Karpas-422 (cell line): ENCODE results near the gene RUNX1. TPM values are rescaled to one million over a fixed set of nuclear protein-coding genes. Genes with fewer than 3 reads are reported as not detected.

ENCODE experiments used
- DNase-seq: peaks from one replicate; pipeline ENCODE4 v3.0.0-alpha.2; 2015
- H2AFZ ChIP-seq: fragments of 200-600 bp; sonication (generic); 2 replicates; pipeline ENCODE4 v1.6.1; 2014; ENCODE audit warnings: antibody characterized with exemption, low read length, mixed read lengths
- H3K27ac ChIP-seq: fragments of 200-600 bp; sonication (generic); 2 replicates; pipeline ENCODE4 v1.5.1; 2014; ENCODE audit warnings: mild to moderate bottlenecking, low read length, moderate library complexity
- H3K27me3 ChIP-seq: fragments of 200-600 bp; sonication (generic); 2 replicates; pipeline ENCODE4 v1.6.1; 2014; ENCODE audit warnings: low read length, mixed read lengths
- H3K36me3 ChIP-seq: fragments of 200-600 bp; sonication (generic); 2 replicates; pipeline ENCODE4 v1.6.1; 2014; ENCODE audit warnings: low read length, mixed read lengths; ENCODE audit not compliant: insufficient read depth
- H3K4me1 ChIP-seq: fragments of 200-600 bp; sonication (generic); 2 replicates; pipeline ENCODE4 v1.6.1; 2014; ENCODE audit warnings: mild to moderate bottlenecking, low read length, mixed read lengths
- H3K4me2 ChIP-seq: fragments of 200-600 bp; sonication (generic); 2 replicates; pipeline ENCODE4 v1.6.1; 2014; ENCODE audit warnings: low read length, low read depth, mild to moderate bottlenecking; ENCODE audit not compliant: poor library complexity, severe bottlenecking
- H3K4me3 ChIP-seq: fragments of 200-600 bp; sonication (generic); 2 replicates; pipeline ENCODE4 v1.5.1; 2014; ENCODE audit warnings: mild to moderate bottlenecking, antibody characterized with exemption, low read length, mixed read lengths
- H3K79me2 ChIP-seq: fragments of 200-600 bp; sonication (generic); 2 replicates; pipeline ENCODE4 v1.6.1; 2014; ENCODE audit warnings: mild to moderate bottlenecking, low read length, mixed read lengths
- H3K9ac ChIP-seq: fragments of 200-600 bp; sonication (generic); 2 replicates; pipeline ENCODE4 v1.6.0; 2014; ENCODE audit warnings: low read length
- H3K9me2 ChIP-seq: fragments of 200-600 bp; sonication (generic), shearing (Covaris generic); replicated peaks from 2 replicates; pipeline ENCODE4 v1.6.0; 2014; ENCODE audit warnings: mild to moderate bottlenecking, low read length, moderate library complexity; ENCODE audit not compliant: insufficient read depth
- H3K9me3 ChIP-seq: fragments of 300-700, 200-600 bp; sonication (generic); 2 replicates; pipeline ENCODE4 v1.6.1; 2014; ENCODE audit warnings: low read length, mixed read lengths
- H4K20me1 ChIP-seq: fragments of 200-600 bp; sonication (generic); 2 replicates; pipeline ENCODE4 v1.6.1; 2014; ENCODE audit warnings: mild to moderate bottlenecking, antibody characterized with exemption, low read length, low read depth; ENCODE audit not compliant: insufficient read depth
- total RNA-seq: library from RNA; depleted of rRNA; stranded (reverse); fragments of >200 nt; shearing (Covaris generic); gene quantifications from 2 replicates; pipeline ENCODE4 v1.2.3, GENCODE V29; 2014; ENCODE audit warnings: low replicate concordance

RUNX1 gene
- total RNA-seq, 1 experiment from 2014 or later, result 20.5 TPM

DNA sequence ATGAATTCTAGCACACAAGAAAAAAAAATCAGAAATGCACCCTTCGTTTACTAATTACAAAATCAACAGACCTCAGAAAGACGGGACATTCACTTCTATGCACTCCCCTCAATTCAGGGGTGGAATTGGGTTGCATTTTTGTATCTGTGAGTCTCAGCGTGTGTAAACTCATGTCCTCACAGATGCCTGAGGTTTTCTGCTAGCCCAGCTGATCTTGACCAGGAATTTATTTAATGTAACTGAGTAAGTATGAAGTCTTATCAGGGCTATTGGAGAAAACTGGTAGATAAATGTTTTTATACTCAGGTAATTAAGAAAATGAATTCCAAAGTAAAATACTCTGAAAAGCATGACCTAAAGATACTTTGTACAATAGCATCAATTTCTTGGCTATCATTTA, 167.7 kb downstream of the RUNX1 start:
- Histone ChIP-seq H4K20me1 (no peaks in the 10 kb centered on the region), H3K9me3 (no peaks in the 10 kb centered on the region), H3K4me3 (no peak overlapping the region), H3K9ac (no peak overlapping the region), H3K79me2 (peaks cover 73% of the 10 kb centered on the region), H3K4me1 (peaks cover 57% of the 10 kb centered on the region), H3K27me3 (no peaks in the 10 kb centered on the region), H2AFZ (no peak overlapping the region), H3K27ac (peak overlapping the region; percentile 68), H3K9me2 (no peaks in the 10 kb centered on the region), H3K4me2 (peak overlapping the region; percentile 96), H3K36me3 (peaks cover 8% of the 10 kb centered on the region; the same call in 1 of the 2 replicates)
- no peak for DNase-seq

DNA sequence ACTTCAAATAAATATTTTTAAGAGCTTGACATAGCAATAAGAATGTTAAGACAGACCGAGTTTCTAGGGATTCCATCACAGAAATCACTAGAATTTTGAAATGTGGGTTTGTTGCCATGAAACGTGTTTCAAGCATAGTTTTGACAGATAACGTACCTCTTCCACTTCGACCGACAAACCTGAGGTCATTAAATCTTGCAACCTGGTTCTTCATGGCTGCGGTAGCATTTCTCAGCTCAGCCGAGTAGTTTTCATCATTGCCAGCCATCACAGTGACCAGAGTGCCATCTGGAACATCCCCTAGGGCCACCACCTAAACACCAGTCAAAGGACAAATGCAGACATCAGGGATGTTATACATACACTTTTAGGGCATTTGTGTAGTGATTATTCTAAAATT, 168.7 kb downstream of the RUNX1 start:
- no peak for DNase-seq
- Histone ChIP-seq H3K4me3 (no peak overlapping the region), H3K9ac (no peak overlapping the region), H3K4me2 (no peak overlapping the region), H3K27me3 (no peaks in the 10 kb centered on the region), H3K9me3 (no peaks in the 10 kb centered on the region), H3K27ac (no peak overlapping the region), H2AFZ (no peak overlapping the region), H3K36me3 (peaks cover 8% of the 10 kb centered on the region; the same call in 1 of the 2 replicates), H4K20me1 (no peaks in the 10 kb centered on the region), H3K4me1 (peaks cover 57% of the 10 kb centered on the region), H3K79me2 (peaks cover 62% of the 10 kb centered on the region), H3K9me2 (no peaks in the 10 kb centered on the region)

DNA sequence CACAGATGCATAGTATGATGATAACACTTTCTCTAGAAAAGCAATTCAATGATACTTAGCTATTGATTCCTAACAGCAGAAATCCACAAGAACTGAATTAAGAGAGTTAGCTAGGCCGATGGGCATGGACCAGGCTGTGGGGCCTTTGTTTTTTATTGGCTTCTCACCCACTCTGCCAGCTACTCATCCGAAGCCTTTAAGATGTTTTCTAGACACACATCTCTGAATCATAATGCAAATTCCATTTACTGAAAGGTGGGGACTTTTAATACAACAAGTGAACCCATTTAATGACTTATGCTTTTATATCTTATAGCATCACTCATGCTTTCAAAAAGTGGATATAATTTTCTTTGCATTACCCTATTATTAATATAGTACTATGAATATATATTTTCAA, 170.2 kb downstream of the RUNX1 start:
- no peak for DNase-seq
- Histone ChIP-seq H3K4me1 (peaks cover 52% of the 10 kb centered on the region), H4K20me1 (no peaks in the 10 kb centered on the region), H3K27me3 (no peaks in the 10 kb centered on the region), H3K9ac (no peak overlapping the region), H2AFZ (no peak overlapping the region), H3K36me3 (peaks cover 8% of the 10 kb centered on the region; the same call in 1 of the 2 replicates), H3K9me2 (no peaks in the 10 kb centered on the region), H3K4me3 (no peak overlapping the region), H3K9me3 (no peaks in the 10 kb centered on the region), H3K79me2 (peaks cover 60% of the 10 kb centered on the region), H3K27ac (no peak overlapping the region), H3K4me2 (no peak overlapping the region)

- H3K4me1 ChIP-seq, result peaks cover 48% of the 10 kb centered on the region
- no peak for DNase-seq
- no peaks in the 10 kb centered on the region for H3K9me3 ChIP-seq
- H4K20me1 ChIP-seq, result no peaks in the 10 kb centered on the region
- H3K4me3 ChIP-seq, result no peak overlapping the region
- peaks cover 60% of the 10 kb centered on the region for H3K79me2 ChIP-seq
- no peak overlapping the region for H2AFZ ChIP-seq
- H3K9ac ChIP-seq, result no peak overlapping the region
- H3K9me2 ChIP-seq, result no peaks in the 10 kb centered on the region
- H3K27ac ChIP-seq, result no peak overlapping the region
- H3K4me2 ChIP-seq, result no peak overlapping the region
- no peaks in the 10 kb centered on the region for H3K27me3 ChIP-seq
- H3K36me3 ChIP-seq, result peaks cover 8% of the 10 kb centered on the region; the same call in 1 of the 2 replicates
Observed at GRCh38 chr21:34878501-34878900, 170.6 kb downstream of the RUNX1 start.

DNA sequence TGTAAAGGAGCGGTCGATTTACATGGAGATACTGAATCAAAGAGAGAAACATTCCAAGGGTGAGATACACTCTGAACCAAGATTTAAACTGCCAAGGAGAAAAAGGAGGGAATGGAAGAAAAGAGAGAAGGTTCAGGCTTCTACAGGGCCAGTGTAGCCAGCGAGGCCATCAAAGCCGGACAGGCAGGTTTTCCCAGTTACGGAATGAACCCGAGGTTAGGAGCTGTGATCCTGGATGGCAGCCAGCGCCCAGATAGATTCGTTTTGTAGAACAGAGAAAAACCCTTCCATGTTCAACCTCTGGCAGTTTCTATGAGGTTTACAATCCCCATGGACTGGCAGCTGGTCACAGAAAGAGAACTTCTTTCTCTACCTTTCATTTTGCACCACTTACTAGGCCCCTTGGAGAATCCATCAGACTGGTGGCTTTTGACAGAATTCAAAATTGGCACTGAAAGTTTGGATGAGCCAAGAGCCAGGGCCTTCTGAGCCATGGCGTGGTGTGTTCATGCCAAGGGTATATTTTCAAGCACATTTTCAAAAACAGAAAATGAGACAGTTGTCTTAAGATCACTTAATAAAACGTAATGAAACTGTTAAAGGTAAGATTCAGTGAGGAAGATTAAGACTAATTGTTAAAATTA, 171.5 kb downstream of the RUNX1 start:
- no peaks in the 10 kb centered on the region for H4K20me1 ChIP-seq
- H3K4me2 ChIP-seq, result no peak overlapping the region
- H3K27ac ChIP-seq, result no peak overlapping the region
- no peak for DNase-seq
- no peaks in the 10 kb centered on the region for H3K27me3 ChIP-seq
- no peak overlapping the region for H3K4me3 ChIP-seq
- H3K9me2 ChIP-seq, result no peaks in the 10 kb centered on the region
- peaks cover 8% of the 10 kb centered on the region; the same call in 1 of the 2 replicates for H3K36me3 ChIP-seq
- H3K9me3 ChIP-seq, result no peaks in the 10 kb centered on the region
- H3K79me2 ChIP-seq, result peaks cover 59% of the 10 kb centered on the region
- H3K4me1 ChIP-seq, result peaks cover 39% of the 10 kb centered on the region
- no peak overlapping the region for H2AFZ ChIP-seq
- no peak overlapping the region for H3K9ac ChIP-seq

DNA sequence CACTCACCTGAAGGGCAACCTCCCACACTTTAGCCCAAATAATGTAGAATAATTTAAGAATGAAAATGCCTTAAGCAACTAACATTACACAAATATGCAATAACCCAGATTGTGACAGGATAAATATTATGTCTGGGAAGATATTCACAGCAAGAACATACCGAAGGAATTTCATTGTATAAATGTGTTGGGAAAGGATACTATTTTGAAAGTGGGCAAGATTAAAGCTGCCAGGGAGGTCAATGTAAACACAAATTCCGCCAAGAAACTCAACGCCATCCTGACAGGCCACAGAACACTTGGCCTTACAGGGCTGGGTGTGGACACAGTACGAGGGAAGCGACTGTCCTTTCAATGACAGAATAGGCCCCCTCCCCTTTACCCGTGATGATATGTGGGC, 173.3 kb downstream of the RUNX1 start:
- no peaks in the 10 kb centered on the region for H3K27me3 ChIP-seq
- H3K4me2 ChIP-seq, result peak overlapping the region; percentile 54
- no peaks in the 10 kb centered on the region for H3K9me3 ChIP-seq
- no peak overlapping the region for H2AFZ ChIP-seq
- H4K20me1 ChIP-seq, result no peaks in the 10 kb centered on the region
- no peak overlapping the region for H3K4me3 ChIP-seq
- H3K36me3 ChIP-seq, result peaks cover under 1% of the 10 kb centered on the region; the same call in 1 of the 2 replicates
- H3K4me1 ChIP-seq, result peaks cover 21% of the 10 kb centered on the region
- H3K9ac ChIP-seq, result no peak overlapping the region
- no peak overlapping the region for H3K27ac ChIP-seq
- peaks cover 45% of the 10 kb centered on the region for H3K79me2 ChIP-seq
- H3K9me2 ChIP-seq, result no peaks in the 10 kb centered on the region
- DNase-seq, result no peak

GRCh38 chr21:34874684-34875513, 174.2 kb downstream of the RUNX1 start:
- peaks cover 21% of the 10 kb centered on the region for H3K4me1 ChIP-seq
- H3K9me2 ChIP-seq, result no peaks in the 10 kb centered on the region
- H3K4me2 ChIP-seq, result peak overlapping the region; percentile 54
- H4K20me1 ChIP-seq, result no peaks in the 10 kb centered on the region
- H3K9me3 ChIP-seq, result no peaks in the 10 kb centered on the region
- H3K27me3 ChIP-seq, result no peaks in the 10 kb centered on the region
- H2AFZ ChIP-seq, result no peak overlapping the region
- peaks cover 42% of the 10 kb centered on the region for H3K79me2 ChIP-seq
- H3K4me3 ChIP-seq, result peak overlapping the region; percentile 4; the same call in 1 of the 2 replicates
- peak overlapping the region; percentile 36 for H3K9ac ChIP-seq
- DNase-seq, result peak; percentile 66
- H3K36me3 ChIP-seq, result no peaks in the 10 kb centered on the region
- H3K27ac ChIP-seq, result peak overlapping the region; percentile 58
